Activated CD8-positive, alpha-beta memory T cell treated with anti-CD3 and anti-CD28 coated beads, Interleukin-2, amount 10 ng/mL, durations not matched to agents 7 days and 5 days (primary cell): ENCODE measurements around the gene CDC123. TPM values are rescaled to one million over a fixed set of nuclear protein-coding genes. Genes with fewer than 3 reads are reported as not detected.
"Not testable (repeated sequence)": the region's sequence is repeated elsewhere in the genome, so short reads cannot be mapped to it uniquely, and the experiment has no call there.

Experiments used
- ATAC-seq: fragments of 150-1000 bp; cut with Tn5 transposase; one replicate; pipeline ENCODE4 v1.10.0; 2021; ENCODE audit warnings: moderate library complexity
- CTCF ChIA-PET: fragments of 350-600 bp; sonication (Branson Sonifier 250); formaldehyde crosslinking; loops from one replicate; lab custom pipeline; 2021; ENCODE audit warnings: antibody characterized with exemption; lab: Charles Lee
- DNase-seq: peaks from one replicate; pipeline ENCODE4 v3.0.0-alpha.2; 2020
- H3K27ac Mint-ChIP-seq: one replicate; pipeline ENCODE4 v1.8.0; 2021; ENCODE audit warnings: mild to moderate bottlenecking, mixed read lengths
- H3K27me3 Mint-ChIP-seq: one replicate; pipeline ENCODE4 v1.8.0; 2021; ENCODE audit warnings: mixed read lengths
- H3K36me3 Mint-ChIP-seq: one replicate; pipeline ENCODE4 v1.8.0; 2021; ENCODE audit warnings: mild to moderate bottlenecking, mixed read lengths
- H3K4me1 Mint-ChIP-seq: one replicate; pipeline ENCODE4 v1.8.0; 2021; ENCODE audit warnings: mixed read lengths
- H3K4me3 Mint-ChIP-seq: one replicate; pipeline ENCODE4 v1.8.0; 2021; ENCODE audit warnings: mild to moderate bottlenecking, moderate library complexity, mixed read lengths
- H3K9me3 Mint-ChIP-seq: one replicate; pipeline ENCODE4 v1.8.0; 2022; ENCODE audit warnings: low read depth, mixed read lengths
- total RNA-seq, 2 experiments: library from RNA; stranded (reverse); gene quantifications; one replicate each; pipeline ENCODE4 v1.2.3, GENCODE V29; 2021

CDC123 gene
- total RNA-seq, 2 experiments from 2014 or later: 95.2 to 130 TPM

GRCh38 chr10:12221323-12222298, 25.6 kb downstream of the CDC123 start:
- DNase-seq: no peak
- no peak overlapping the region for H3K4me3 Mint-ChIP-seq
- H3K9me3 Mint-ChIP-seq: no peaks in the 10 kb centered on the region
- ATAC-seq: no peak
- CTCF ChIA-PET: interaction anchor here (1.0 kb wide), 1 partner anchor 489 kb away, joined by 3 read pairs; no protein-coding TSS in a partner anchor
- peak overlapping the region; percentile 3 for H3K27ac Mint-ChIP-seq
- no peaks in the 10 kb centered on the region for H3K4me1 Mint-ChIP-seq
- no peaks in the 10 kb centered on the region for H3K27me3 Mint-ChIP-seq
- peaks cover 62% of the 10 kb centered on the region for H3K36me3 Mint-ChIP-seq

DNA sequence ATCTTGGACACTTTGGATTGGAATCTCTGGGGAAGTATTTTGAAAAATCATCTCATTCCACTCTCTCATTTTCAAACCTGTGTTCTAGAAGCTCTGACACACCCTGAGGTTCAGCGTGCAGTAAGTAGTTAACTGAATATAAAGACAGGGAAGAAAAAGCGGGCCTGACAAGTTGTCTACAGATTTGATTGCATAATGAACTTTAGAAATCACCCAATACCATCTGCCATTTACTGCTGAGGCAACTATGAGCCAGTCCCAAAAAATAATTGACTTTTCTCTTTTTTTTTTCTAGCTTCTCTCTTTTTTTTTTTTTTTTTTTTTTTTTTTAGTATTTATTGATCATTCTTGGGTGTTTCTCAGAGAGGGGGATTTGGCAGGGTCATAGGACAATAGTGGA, 29.5 kb downstream of the CDC123 start:
- CTCF ChIA-PET: interaction anchor here (2.6 kb wide), 1 partner anchor 11 kb away, joined by 12 read pairs; no protein-coding TSS in a partner anchor
- Mint-ChIP-seq H3K4me1 (no peaks in the 10 kb centered on the region), H3K9me3 (no peaks in the 10 kb centered on the region), H3K4me3 (no peak overlapping the region), H3K27ac (no peak overlapping the region), H3K36me3 (peaks cover 61% of the 10 kb centered on the region), H3K27me3 (no peaks in the 10 kb centered on the region)
- ATAC-seq (no peak), DNase-seq (no peak)

- H3K4me3 Mint-ChIP-seq, ATAC-seq, H3K27me3 Mint-ChIP-seq, DNase-seq, H3K9me3 Mint-ChIP-seq, H3K4me1 Mint-ChIP-seq, CTCF ChIA-PET, H3K27ac Mint-ChIP-seq: not testable (repeated sequence)
- peaks cover 57% of the 10 kb centered on the region for H3K36me3 Mint-ChIP-seq
Measured at GRCh38 chr10:12226438-12226837, 30.4 kb downstream of the CDC123 start.

GRCh38 chr10:12228851-12229250, 32.9 kb downstream of the CDC123 start:
- CTCF ChIA-PET: no interaction called here
- Mint-ChIP-seq H3K4me1 (no peaks in the 10 kb centered on the region), H3K27me3 (no peaks in the 10 kb centered on the region), H3K9me3 (no peaks in the 10 kb centered on the region), H3K27ac (no peak overlapping the region), H3K4me3 (no peak overlapping the region), H3K36me3 (peaks cover 56% of the 10 kb centered on the region)
- no peak for DNase-seq
- no peak for ATAC-seq

DNA sequence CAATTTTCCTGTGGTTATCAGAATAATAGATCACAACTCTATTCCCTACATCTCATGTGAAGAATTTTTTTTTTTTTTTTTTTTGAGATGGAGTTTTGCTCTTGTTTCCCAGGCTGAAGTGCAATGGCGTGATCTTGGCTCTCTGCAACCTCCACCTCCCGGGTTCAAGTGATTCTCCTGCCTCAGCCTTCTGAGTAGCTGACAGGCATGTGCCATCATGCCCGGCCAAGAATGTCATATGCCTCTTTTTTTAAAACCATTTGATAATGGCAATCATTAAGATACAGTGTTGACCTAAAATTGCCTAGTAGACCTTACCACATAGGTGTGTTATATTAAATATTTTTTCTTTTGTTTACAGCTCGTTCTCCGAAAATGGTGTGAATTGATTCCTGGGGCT, 38.7 kb downstream of the CDC123 start:
- ATAC-seq, H3K9me3 Mint-ChIP-seq, DNase-seq, CTCF ChIA-PET, H3K27ac Mint-ChIP-seq, H3K27me3 Mint-ChIP-seq, H3K4me3 Mint-ChIP-seq, H3K4me1 Mint-ChIP-seq: not testable (repeated sequence)
- H3K36me3 Mint-ChIP-seq: peaks cover 49% of the 10 kb centered on the region

GRCh38 chr10:12235116-12235694, 39.2 kb downstream of the CDC123 start:
- Mint-ChIP-seq H3K27me3 (no peaks in the 10 kb centered on the region), H3K9me3 (no peaks in the 10 kb centered on the region), H3K4me1 (peaks cover 3% of the 10 kb centered on the region), H3K27ac (no peak overlapping the region), H3K36me3 (peaks cover 49% of the 10 kb centered on the region), H3K4me3 (no peak overlapping the region)
- DNase-seq (no peak), ATAC-seq (no peak)
- CTCF ChIA-PET: no interaction called here

GRCh38 chr10:12235796-12236195, 39.8 kb downstream of the CDC123 start:
- peaks cover 9% of the 10 kb centered on the region for H3K4me1 Mint-ChIP-seq
- H3K36me3 Mint-ChIP-seq: peaks cover 48% of the 10 kb centered on the region
- peak overlapping the region; percentile 11 for H3K27ac Mint-ChIP-seq
- no peak for DNase-seq
- H3K27me3 Mint-ChIP-seq: no peaks in the 10 kb centered on the region
- no peak for ATAC-seq
- no peaks in the 10 kb centered on the region for H3K9me3 Mint-ChIP-seq
- H3K4me3 Mint-ChIP-seq: no peak overlapping the region
- CTCF ChIA-PET: no interaction called here

- CTCF ChIA-PET: interaction anchor here (1.0 to 1.2 kb wide), 2 partner anchors 23 to 419 kb away, joined by 3 read pairs; no protein-coding TSS in a partner anchor
- DNase-seq (no peak), ATAC-seq (no peak)
- Mint-ChIP-seq H3K27ac (no peak overlapping the region), H3K9me3 (no peaks in the 10 kb centered on the region), H3K4me1 (peaks cover 23% of the 10 kb centered on the region), H3K27me3 (no peaks in the 10 kb centered on the region), H3K4me3 (no peak overlapping the region), H3K36me3 (peaks cover 47% of the 10 kb centered on the region)
Measured at GRCh38 chr10:12237265-12238220, 41.6 kb downstream of the CDC123 start.

DNA sequence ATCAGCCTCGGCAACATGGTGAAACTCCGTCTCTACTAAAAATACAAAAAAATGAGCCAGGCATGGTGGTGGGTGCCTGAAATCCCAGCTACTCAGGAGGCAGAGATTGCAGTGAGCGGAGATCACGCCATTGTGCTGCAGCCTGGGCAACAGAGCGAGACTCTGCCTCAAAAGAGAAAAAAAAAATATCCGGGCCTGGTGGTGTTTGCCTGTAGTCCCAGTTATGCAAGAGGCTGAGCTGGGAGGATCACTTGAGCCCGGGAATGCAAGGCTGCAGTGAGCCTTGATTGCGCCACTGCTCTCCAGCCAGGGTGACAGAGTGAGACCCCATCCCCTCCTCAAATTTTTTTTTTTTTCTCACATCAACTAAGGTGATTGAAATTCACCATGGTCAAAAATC, 42.8 kb downstream of the CDC123 start:
- ATAC-seq (no peak), DNase-seq (no peak)
- H3K27ac Mint-ChIP-seq: no peak overlapping the region
- H3K9me3 Mint-ChIP-seq: no peaks in the 10 kb centered on the region
- CTCF ChIA-PET: interaction anchor here (1.2 kb wide), 1 partner anchor 24 kb away, joined by 3 read pairs; no protein-coding TSS in a partner anchor
- H3K4me3 Mint-ChIP-seq: no peak overlapping the region
- peaks cover 45% of the 10 kb centered on the region for H3K36me3 Mint-ChIP-seq
- H3K4me1 Mint-ChIP-seq: peaks cover 24% of the 10 kb centered on the region
- no peaks in the 10 kb centered on the region for H3K27me3 Mint-ChIP-seq

DNA sequence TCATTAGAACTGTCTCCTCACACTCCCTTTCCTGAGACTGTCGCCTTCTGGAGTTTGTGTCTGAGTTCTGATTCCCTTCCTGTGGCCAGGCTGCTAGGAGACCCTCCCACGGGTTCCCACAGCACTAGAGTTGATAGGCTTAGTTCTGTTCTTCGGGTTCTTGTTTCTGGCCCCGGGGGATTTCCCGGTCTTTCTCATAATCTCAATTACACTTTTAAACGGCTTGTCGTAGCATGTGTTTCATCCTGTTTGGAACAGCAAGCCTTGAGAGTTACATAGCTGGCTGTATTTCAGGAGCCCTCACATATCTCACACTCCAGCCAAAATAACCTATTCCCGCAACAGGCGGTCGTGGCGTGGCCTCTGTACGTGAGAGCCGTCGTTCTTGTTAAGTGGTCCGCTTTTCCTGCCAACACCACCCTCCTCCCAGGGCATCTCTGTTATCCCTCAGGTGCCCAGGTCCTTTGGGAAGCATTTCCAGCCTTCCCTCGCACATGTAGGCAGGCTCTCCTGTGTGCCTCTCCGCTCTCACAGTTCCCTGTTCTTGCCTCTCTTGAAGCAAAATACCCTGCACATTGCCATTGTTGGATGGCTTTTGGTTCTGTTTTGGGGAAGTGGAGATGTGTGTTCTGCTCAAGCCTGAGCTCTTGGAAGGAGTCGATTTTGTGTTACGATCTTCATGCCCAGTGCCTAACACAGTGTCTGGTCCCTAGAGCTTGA, 46.0 kb downstream of the CDC123 start:
- Mint-ChIP-seq H3K4me3 (no peak overlapping the region), H3K27ac (peak overlapping the region; percentile 69)
- no peak for ATAC-seq

DNA sequence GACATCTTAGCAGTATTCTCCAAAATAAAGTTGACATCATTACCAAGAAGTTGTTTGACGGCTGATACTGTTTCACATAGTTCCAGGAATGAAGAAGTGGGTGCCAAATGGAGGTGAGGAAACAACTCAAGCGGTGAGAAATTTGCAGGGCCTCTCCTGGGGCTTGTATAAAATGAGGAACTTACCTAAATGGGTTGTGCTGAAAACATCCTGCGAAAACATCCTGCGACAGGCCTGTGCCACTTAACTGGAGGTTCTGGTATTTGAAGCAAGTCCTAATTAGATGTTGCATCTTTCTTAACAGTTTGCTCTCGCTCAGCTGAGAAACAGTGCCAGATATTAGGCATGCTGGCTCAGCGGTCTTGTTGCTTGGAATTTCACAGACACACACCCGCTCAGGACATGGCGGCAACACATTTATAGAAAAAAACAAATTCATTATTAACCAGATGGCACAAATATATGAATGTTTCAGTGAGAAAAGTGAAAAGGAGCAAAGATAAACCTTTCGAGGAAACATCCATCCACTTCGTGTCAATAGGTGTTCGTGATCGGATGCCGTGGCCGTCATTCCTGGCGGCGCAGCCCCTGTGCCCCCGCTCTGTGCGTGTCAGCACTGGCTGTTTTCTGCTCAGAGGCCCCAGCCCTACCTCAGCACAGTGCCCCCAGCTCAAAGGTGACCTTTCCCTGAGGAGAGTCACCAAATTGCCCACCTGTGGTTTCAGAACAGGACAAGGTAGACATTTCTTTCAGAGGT, 48.1 kb downstream of the CDC123 start:
- DNase-seq: no peak
- H3K4me1 Mint-ChIP-seq: peaks cover 25% of the 10 kb centered on the region
- H3K4me3 Mint-ChIP-seq: no peak overlapping the region
- peaks cover 40% of the 10 kb centered on the region for H3K36me3 Mint-ChIP-seq
- no peak overlapping the region for H3K27ac Mint-ChIP-seq
- CTCF ChIA-PET: no interaction called here
- H3K9me3 Mint-ChIP-seq: no peaks in the 10 kb centered on the region
- no peak for ATAC-seq
- H3K27me3 Mint-ChIP-seq: no peaks in the 10 kb centered on the region

More for the DNA sequence above, 46.0 kb downstream of the CDC123 start:
- Mint-ChIP-seq H3K27me3 (no peaks in the 10 kb centered on the region), H3K36me3 (peaks cover 48% of the 10 kb centered on the region), H3K4me1 (peaks cover 25% of the 10 kb centered on the region), H3K9me3 (no peaks in the 10 kb centered on the region)
- no peak for DNase-seq
- CTCF ChIA-PET: no interaction called here

GRCh38 chr10:12250181-12250580, 54.2 kb downstream of the CDC123 start:
- Mint-ChIP-seq H3K27me3 (no peaks in the 10 kb centered on the region), H3K36me3 (peaks cover 27% of the 10 kb centered on the region), H3K4me3 (no peak overlapping the region), H3K27ac (no peak overlapping the region), H3K4me1 (no peaks in the 10 kb centered on the region), H3K9me3 (no peaks in the 10 kb centered on the region)
- DNase-seq (no peak), ATAC-seq (no peak)
- CTCF ChIA-PET: no interaction called here
